ENCODE measurements around the gene PPFIA3.

DNA sequence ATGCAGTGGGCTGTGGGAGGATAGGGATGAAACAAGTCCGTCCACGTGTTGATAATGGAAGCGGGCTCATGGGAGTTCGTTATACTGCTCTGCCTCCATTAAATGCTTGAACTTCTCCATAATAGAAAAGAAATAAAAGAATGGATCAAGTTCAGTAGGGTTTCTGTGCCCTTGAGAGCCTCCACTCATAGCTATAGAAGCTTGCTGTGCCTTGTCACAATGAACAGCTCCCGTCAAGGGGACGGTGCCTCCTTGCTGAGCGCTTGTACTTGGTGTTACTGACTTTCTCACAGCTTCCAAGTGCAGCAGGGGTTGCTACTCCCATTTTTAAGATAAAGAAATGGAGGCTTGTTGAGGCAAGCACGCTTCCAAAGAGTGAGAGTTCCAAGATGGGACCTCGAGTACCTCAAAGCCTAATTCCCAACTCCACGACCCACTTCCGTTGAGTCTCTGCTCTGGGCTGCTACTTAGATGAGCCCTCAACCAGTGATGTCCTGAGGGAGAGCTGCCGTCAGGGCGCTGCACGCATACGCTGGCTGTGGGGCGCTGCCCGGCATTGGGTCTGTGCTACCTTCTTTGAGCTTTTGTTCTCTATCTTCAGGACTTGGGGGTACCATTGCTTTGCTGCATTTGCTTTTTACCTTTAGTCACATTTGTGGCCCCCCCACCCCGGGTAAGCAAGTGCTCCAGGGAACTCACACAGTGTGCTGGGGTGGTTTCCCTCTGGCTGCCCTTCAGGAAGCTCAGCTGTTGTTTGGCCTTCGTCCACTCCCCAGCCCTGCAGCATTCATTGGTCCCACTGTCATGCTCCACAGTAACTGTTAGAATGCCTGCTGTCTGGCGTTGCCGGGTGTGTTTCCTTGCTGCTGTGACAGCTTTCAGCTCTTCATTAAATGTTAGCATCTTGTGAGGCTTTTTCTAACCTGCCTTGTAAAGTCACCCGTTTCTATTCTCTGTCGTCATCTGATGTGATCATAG is 24.6 kb upstream of the PPFIA3 start:
- TF ChIP-seq, protein P1, sequence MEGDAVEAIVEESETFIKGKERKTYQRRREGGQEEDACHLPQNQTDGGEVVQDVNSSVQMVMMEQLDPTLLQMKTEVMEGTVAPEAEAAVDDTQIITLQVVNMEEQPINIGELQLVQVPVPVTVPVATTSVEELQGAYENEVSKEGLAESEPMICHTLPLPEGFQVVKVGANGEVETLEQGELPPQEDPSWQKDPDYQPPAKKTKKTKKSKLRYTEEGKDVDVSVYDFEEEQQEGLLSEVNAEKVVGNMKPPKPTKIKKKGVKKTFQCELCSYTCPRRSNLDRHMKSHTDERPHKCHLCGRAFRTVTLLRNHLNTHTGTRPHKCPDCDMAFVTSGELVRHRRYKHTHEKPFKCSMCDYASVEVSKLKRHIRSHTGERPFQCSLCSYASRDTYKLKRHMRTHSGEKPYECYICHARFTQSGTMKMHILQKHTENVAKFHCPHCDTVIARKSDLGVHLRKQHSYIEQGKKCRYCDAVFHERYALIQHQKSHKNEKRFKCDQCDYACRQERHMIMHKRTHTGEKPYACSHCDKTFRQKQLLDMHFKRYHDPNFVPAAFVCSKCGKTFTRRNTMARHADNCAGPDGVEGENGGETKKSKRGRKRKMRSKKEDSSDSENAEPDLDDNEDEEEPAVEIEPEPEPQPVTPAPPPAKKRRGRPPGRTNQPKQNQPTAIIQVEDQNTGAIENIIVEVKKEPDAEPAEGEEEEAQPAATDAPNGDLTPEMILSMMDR (IDR thresholded peaks at IDR 0.05): no peak
- TF ChIP-seq POLR2A (IDR thresholded peaks at IDR 0.05): no peak

All from body of pancreas (tissue), 4 donors.